Measurements from ENCODE around the gene THBD.

THBD gene

GRCh38 chr20:23065266-23066201, 16.1 kb upstream of the THBD start:
- no peak for DNase-seq (ENCODE audit: low read depth in 1 of 2, low spot score in 1 of 2)
- TF ChIP-seq CTCF (IDR thresholded peaks at IDR 0.05; ENCODE audit: insufficient read depth, low read length) (no peak), POLR2AphosphoS5 (IDR thresholded peaks at IDR 0.05; ENCODE audit: low read depth) (no peak), SPI1 (IDR thresholded peaks at IDR 0.05; ENCODE audit: borderline replicate concordance, low read depth) (no peak), REST (IDR thresholded peaks at IDR 0.05; ENCODE audit: insufficient replicate concordance, low read depth) (no peak)
- H3K27me3 ChIP-seq (ENCODE audit: insufficient read depth, poor library complexity, severe bottlenecking), result no peaks in the 10 kb centered on the region
- H3K4me3 ChIP-seq (replicated peaks; ENCODE audit: insufficient read depth, low read length), result no peak overlapping the region
- no peak overlapping the region for H3K27ac ChIP-seq (replicated peaks)

DNA sequence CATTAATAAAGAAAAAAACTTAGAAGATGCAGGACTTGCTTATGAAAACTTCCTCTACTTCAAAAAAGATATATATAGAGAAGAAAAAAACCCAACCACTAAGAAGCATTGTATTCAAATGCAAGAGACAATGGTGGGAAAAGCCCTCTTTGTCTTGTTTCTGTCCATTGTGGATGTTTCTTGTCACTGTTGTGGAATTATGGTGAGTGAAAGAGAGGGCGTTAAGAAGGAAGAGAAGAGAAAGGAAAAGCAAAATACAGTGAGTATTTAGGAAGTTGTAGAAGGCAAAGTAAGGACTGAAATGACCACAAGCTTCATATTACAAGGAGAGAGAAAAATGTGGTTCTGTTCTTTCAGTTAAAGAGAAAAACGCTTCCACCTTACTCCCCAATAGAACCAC, 14.1 kb upstream of the THBD start:
- H3K27ac ChIP-seq (replicated peaks), result peak overlapping the region; percentile 38
- TF ChIP-seq REST (IDR thresholded peaks at IDR 0.05; ENCODE audit: insufficient replicate concordance, low read depth), result no peak
- no peak for TF ChIP-seq CTCF (IDR thresholded peaks at IDR 0.05; ENCODE audit: insufficient read depth, low read length)
- no peak for TF ChIP-seq POLR2AphosphoS5 (IDR thresholded peaks at IDR 0.05; ENCODE audit: low read depth)
- no peak for TF ChIP-seq SPI1 (IDR thresholded peaks at IDR 0.05; ENCODE audit: borderline replicate concordance, low read depth)
- no peak for TF ChIP-seq GABPA (IDR thresholded peaks at IDR 0.05; ENCODE audit: low read depth)
- H3K27me3 ChIP-seq (ENCODE audit: insufficient read depth, poor library complexity, severe bottlenecking), result no peaks in the 10 kb centered on the region
- H3K4me3 ChIP-seq (replicated peaks; ENCODE audit: insufficient read depth, low read length), result no peak overlapping the region
- DNase-seq (ENCODE audit: low read depth in 1 of 2, low spot score in 1 of 2), result no peak

- TF ChIP-seq CTCF (IDR thresholded peaks at IDR 0.05; ENCODE audit: insufficient read depth, low read length) (no peak), REST (IDR thresholded peaks at IDR 0.05; ENCODE audit: insufficient replicate concordance, low read depth) (no peak), POLR2AphosphoS5 (IDR thresholded peaks at IDR 0.05; ENCODE audit: low read depth) (no peak), GABPA (IDR thresholded peaks at IDR 0.05; ENCODE audit: low read depth) (no peak), SPI1 (IDR thresholded peaks at IDR 0.05; ENCODE audit: borderline replicate concordance, low read depth) (no peak)
- H3K27ac ChIP-seq (replicated peaks), result peak overlapping the region; percentile 38
Observed at GRCh38 chr20:23063168-23063567, 13.7 kb upstream of the THBD start.

More at GRCh38 chr20:23063168-23063567, 13.7 kb upstream of the THBD start:
- H3K27me3 ChIP-seq (ENCODE audit: insufficient read depth, poor library complexity, severe bottlenecking), result no peaks in the 10 kb centered on the region
- no peak for DNase-seq (ENCODE audit: low read depth in 1 of 2, low spot score in 1 of 2)
- no peak overlapping the region for H3K4me3 ChIP-seq (replicated peaks; ENCODE audit: insufficient read depth, low read length)

All from HL-60 (cell line).